Neural crest cell (in vitro differentiated cells): ENCODE data around the gene LRAT. TPM values are rescaled to one million over a fixed set of nuclear protein-coding genes. Genes with fewer than 3 reads are reported as not detected.
A peak's percentile ranks its signal among the peaks of the same experiment; 100 is the strongest.

Experiments used
- DNase-seq: peaks from one replicate; pipeline ENCODE4 v3.0.0; 2021; ENCODE audit warnings: low read depth, mixed read lengths, low spot score
- H3K27ac Mint-ChIP-seq: one replicate; pipeline ENCODE4 v1.8.0; 2021; ENCODE audit warnings: mild to moderate bottlenecking, mixed read lengths; ENCODE audit not compliant: unreplicated experiment
- H3K27me3 Mint-ChIP-seq: 2 replicates; pipeline ENCODE4 v1.8.0; 2021; ENCODE audit warnings: low read depth, mild to moderate bottlenecking, mixed read lengths
- H3K36me3 Mint-ChIP-seq: 2 replicates; pipeline ENCODE4 v1.8.0; 2021; ENCODE audit warnings: low read depth, mild to moderate bottlenecking, mixed read lengths
- H3K4me1 Mint-ChIP-seq: 2 replicates; pipeline ENCODE4 v1.8.0; 2021; ENCODE audit warnings: mixed read lengths
- H3K4me3 Mint-ChIP-seq: one replicate; pipeline ENCODE4 v1.8.0; 2021; ENCODE audit warnings: mild to moderate bottlenecking, mixed read lengths
- H3K9me3 Mint-ChIP-seq: 2 replicates; pipeline ENCODE4 v1.8.0; 2021; ENCODE audit warnings: mixed read lengths
- CTCF ChIP-seq: fragments of 200-600 bp; sonication (generic); conservative IDR thresholded peaks from 2 replicates; pipeline ENCODE4 v1.5.0; 2021; ENCODE audit warnings: antibody characterized with exemption, mild to moderate bottlenecking
- long read RNA-seq: library from polyadenylated mRNA; unstranded; transcript quantifications from one replicate; pipeline ENCODE4 v2.0.0, GENCODE V29; 2020
- total RNA-seq: library from RNA; stranded (reverse); gene quantifications from 2 replicates; pipeline ENCODE4 v1.2.1, GENCODE V29; 2021

Gene LRAT
- total RNA-seq = 0.09 and 0.20 TPM in 2 replicates
- long read RNA-seq, partial matches to known transcripts = 0 of 1 reads
- long read RNA-seq, other reads (novel, unspliced or antisense) = 1 of 1 reads

DNA sequence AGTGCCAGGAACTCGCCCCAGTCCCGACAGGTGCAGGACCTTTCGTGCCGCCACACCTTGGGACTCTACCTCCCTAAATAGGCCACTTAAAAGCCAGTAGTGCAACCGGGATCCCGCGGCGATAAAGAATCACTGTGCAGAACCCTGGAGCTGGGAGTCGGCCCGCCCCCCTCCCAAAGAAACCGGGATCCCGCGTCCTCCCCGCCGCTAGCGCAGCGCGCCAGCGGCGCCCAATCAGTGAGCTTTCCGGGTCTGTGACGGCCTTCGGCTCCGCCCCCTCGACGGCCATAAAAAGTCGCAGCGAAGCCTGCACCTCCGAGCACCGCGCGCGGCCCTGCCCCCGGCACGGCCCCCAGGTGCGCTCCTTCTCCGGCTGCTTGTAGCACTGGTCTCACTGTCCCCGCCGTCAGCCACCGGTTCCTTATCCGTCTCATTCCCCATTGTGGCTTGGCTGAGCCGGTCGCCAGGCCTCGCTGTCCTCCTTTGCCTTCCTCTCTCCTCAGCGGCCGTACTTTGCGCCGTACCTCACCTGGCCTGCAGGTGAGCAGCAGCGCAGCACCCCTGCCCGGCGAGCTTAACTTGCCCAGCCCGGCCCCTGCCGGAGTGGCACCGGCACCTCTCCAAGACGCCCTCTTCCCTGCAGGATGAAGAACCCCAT, at the start of gene LRAT:
Gene LRAT (plus strand): TSS at position 318 of the 658 bp plus-strand sequence. CDS start 327 bp downstream, at position 645.
- Mint-ChIP-seq H3K9me3 (no peaks in the 10 kb centered on the region), H3K27me3 (peaks cover 98% of the 10 kb centered on the region), H3K4me1 (peaks cover 25% of the 10 kb centered on the region), H3K27ac (no peak within 1 kb of the TSS), H3K36me3 (no peaks in the 10 kb centered on the region), H3K4me3 (peak within 1 kb of the TSS; percentile 86)
- peak; percentile 51 for TF ChIP-seq CTCF
- DNase-seq = peak; percentile 39

- no peak for TF ChIP-seq CTCF
- no peak for DNase-seq
- Mint-ChIP-seq H3K9me3 (peaks cover 5% of the 10 kb centered on the region), H3K36me3 (no peaks in the 10 kb centered on the region), H3K27ac (no peak overlapping the region), H3K4me1 (peaks cover 11% of the 10 kb centered on the region), H3K4me3 (no peak overlapping the region), H3K27me3 (peaks cover 23% of the 10 kb centered on the region)
These were observed 35.9 kb upstream of the LRAT start for GRCh38 chr4:154707877-154708276.

DNA sequence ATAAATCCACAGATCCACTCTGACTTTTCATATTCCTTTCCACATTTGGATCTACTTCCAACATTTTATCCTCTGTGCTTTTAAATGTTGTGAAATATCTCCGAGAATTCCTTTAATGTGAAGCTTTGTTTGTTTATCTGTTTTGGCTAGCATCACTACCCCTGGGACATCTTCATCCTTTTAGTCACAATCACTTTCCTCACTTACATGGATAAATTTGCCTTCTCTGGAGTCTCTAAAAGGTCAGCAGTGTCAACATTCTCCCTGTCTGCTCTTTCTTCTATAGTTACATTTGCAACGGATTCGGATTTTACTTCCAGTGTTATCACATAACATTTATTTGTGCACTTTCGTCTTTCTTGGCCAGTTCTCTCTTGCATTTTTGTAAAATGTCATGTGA, 34.2 kb upstream of the LRAT start:
- no peak for DNase-seq
- H3K4me3 Mint-ChIP-seq = no peak overlapping the region
- no peak overlapping the region for H3K27ac Mint-ChIP-seq
- peaks cover 11% of the 10 kb centered on the region for H3K4me1 Mint-ChIP-seq
- peaks cover 18% of the 10 kb centered on the region for H3K27me3 Mint-ChIP-seq
- peaks cover 5% of the 10 kb centered on the region for H3K9me3 Mint-ChIP-seq
- no peaks in the 10 kb centered on the region for H3K36me3 Mint-ChIP-seq
- TF ChIP-seq CTCF = no peak

GRCh38 chr4:154711522-154711921, 32.3 kb upstream of the LRAT start:
- H3K27me3 Mint-ChIP-seq = peaks cover 20% of the 10 kb centered on the region
- H3K36me3 Mint-ChIP-seq = no peaks in the 10 kb centered on the region
- H3K4me3 Mint-ChIP-seq = no peak overlapping the region
- no peaks in the 10 kb centered on the region for H3K9me3 Mint-ChIP-seq
- no peak overlapping the region for H3K27ac Mint-ChIP-seq
- TF ChIP-seq CTCF = no peak
- peaks cover 11% of the 10 kb centered on the region for H3K4me1 Mint-ChIP-seq
- no peak for DNase-seq

GRCh38 chr4:154714339-154715040, 29.3 kb upstream of the LRAT start:
- no peak for TF ChIP-seq CTCF
- no peak overlapping the region for H3K27ac Mint-ChIP-seq
- no peak overlapping the region for H3K4me3 Mint-ChIP-seq
- no peak for DNase-seq
- H3K36me3 Mint-ChIP-seq = no peaks in the 10 kb centered on the region
- no peaks in the 10 kb centered on the region for H3K4me1 Mint-ChIP-seq
- H3K9me3 Mint-ChIP-seq = no peaks in the 10 kb centered on the region
- H3K27me3 Mint-ChIP-seq = peaks cover 14% of the 10 kb centered on the region
